T-helper 1 cell (primary cell): ENCODE measurements around the gene SDF4.

ENCODE experiments used
- DNase-seq, 5 donors: peaks; one replicate each; pipeline ENCODE4 v3.0.0-alpha.2; 2012 to 2020

Gene SDF4

DNA sequence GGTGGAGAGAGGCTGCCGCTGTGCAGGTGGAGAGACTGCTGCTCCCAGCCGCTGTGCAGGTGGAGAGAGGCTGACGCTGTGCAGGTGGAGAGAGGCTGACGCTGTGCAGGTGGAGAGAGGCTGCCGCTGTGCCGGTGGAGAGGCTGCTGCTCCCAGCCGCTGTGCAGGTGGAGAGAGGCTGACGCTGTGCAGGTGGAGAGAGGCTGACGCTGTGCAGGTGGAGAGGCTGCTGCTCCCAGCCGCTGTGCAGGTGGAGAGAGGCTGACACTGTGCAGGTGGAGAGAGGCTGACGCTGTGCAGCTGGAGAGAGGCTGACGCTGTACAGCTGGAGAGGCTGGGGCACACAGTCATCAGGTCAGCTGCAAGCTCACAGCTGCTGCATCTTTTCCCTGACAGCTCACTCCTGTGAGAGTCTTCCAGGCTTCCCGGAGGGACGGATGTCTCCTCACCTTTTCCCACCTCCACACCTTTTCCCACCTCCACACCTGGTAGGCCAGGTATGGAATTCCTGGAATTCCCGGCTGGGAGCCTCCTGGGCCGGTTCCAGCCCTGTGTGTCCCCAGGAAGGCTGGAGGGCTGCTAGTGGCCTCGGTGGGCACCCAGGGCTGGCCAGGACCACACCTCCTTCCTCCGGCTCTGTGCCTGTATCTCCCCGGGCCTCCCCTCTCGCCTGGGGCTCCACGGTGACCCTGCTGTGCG is 55.6 kb downstream of the SDF4 start:
- peak in 1 of 5 donors; percentile 3 for DNase-seq

DNA sequence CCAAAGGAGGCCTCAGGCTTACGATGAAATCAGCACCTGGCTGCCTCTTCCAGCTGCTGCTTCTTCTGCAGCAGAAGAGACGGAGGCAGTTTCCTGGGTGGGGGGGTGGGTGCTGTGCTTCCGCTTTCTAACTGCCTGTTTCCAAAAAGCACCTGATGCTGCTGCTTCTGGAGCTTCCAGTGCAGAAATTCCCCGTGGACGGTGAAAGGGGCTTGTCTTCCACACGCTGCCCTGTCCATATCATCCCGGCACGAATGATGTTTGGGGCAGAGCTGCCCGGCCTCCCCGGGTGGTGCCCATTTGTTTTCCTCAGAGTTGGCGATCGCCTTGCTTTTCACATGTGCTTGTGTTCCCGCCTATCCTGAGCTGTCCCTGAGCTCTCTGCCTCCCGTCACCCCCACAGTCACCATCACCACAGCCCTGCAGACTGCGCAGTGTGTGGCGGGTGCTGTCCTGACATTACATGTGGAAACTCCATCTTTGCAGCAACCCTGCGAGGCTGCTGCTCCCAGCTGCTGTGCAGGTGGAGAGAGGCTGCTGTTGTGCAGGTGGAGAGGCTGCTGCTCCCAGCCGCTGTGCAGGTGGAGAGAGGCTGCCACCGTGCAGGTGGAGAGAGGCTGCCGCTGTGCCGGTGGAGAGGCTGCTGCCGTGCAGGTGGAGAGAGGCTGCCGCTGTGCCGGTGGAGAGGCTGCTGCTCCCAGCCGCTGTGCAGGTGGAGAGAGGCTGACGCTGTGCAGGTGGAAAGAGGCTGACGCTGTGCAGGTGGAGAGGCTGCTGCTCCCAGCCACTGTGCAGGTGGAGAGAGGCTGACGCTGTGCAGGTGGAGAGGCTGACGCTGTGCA is 56.4 kb downstream of the SDF4 start:
- DNase-seq, result peak in 1 of 5 donors; percentile 1

DNA sequence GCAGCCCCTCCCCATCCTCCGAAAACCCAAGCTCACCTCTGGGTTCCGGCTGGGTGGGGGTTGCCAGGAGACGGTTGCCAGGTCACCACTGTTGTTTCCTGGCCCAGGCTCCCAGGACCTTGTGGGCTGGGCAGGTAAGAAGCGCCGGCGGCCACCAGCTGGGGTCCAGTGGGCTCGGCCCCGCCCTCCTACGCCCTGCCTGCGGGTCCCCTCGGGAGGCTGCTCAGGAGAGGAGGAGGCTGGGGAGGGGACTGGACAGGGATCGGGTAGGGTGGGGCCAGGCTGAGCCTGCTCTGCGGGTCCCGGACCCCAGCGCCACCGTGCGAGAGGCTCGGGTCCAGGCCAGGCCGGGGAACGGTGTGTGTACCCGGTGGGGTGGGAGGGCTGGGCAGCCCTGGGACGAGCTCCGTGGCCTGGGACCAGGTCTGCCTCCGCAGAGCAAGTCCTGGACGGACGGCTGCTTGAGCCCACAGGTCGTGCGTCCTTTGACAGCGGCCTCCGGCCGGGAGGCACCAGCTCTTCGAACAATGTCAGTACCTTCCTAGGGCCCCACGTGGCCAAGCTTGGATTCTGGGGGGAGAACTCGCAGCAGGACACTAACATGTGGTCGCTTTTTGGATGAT is 57.9 kb downstream of the SDF4 start, which contains the start of gene TTLL10:
TTLL10 (plus strand) TSS at position 88 of the 623 bp plus-strand sequence. CDS start 5,336 bp downstream, outside the sequence.
- peak; percentile 3 to 61 (median 49) for DNase-seq

DNA sequence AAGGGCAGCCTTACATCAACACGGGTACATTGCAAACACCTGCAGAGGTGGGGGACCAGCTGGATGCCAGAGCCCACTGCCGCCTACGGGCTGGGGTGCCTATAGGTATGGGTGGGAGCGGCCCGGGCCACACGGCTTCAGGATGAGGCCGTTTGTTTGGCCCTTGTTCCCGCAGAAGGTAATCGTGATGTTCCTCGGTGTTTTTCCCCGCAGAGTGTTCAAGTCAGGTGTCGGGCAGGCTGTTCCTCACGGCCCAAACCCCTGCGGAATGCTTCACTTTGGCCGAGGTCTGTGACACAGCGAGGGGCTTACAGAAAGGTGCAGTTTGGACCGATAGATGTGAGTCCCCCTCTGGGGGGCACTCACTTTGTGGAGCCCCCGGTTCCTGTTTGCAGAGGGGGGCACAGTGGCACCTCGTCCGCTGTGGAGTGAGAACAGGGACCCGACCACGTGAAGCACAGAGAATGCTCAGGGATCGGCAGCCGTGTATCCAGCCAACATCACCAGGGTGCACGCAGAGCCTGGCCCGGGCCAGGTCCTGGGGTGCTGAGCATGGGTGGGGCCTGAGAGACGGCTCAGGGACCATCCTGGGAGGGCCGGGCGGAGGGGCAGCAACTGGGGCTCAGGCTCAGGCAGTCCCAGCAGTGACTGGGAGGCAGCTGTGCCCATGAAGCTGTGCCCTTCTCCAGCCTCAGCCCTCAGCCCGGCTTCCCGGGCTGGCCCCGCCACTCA is 58.6 kb downstream of the SDF4 start:
- no peak for DNase-seq

DNA sequence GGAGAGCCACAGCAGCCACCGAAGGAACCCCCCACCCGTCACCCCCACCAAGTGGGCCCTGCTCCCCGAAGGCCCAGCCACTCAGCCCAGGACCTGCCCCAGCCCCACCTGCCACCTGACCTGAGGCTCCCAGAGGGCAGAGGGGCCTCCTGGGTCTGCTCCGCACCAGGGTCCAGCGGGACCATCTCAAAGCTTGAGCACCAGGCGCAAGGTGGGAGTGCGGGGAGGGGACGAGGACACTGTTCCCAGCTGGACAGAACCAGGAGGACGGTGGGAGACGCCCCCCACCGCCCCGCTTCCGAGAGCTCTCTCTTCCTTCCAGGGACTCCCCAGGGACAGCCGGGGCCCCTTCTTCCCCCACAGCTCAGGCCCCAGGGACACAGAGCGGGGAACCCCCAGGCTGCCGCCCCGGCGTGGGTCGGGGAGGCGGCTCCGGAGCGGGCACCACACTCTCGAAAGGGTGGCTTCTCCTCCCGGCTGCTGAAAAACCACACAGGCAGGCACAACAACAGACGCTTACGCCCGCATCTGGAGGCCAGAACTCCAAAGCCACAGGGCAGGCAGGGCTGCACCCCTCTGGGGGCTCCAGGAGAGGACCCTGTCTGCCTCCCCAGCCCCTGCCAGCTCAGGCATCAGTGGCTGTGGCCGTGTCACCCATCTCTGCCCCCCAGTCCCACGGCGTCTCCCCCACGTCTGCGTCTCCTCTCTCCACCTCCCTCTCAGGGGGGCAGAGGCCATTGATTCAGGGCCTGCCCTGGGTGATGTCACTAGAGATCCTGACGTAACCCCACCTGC is 60.1 kb downstream of the SDF4 start:
- peak in 1 of 5 donors; percentile 14 for DNase-seq

DNA sequence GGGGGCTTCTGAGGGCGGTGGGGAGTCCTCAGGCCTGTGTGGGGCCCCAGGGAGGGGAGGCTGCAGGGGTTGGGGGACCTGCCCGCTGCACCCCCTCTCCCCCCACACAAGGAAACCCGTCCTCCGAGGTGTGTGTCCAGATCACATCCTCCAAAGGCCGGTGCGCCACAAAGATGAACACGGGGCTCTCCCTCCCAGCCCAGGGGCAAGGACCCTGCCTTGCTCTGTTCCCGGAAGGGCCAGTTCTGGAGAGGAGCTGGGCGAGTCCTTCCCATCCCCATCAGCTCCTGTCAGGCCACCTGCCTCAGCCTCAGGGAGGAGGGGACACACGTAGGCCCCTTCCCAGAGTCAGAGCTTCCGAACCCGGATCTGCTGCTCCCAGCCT is 60.6 kb downstream of the SDF4 start:
- no peak for DNase-seq

DNA sequence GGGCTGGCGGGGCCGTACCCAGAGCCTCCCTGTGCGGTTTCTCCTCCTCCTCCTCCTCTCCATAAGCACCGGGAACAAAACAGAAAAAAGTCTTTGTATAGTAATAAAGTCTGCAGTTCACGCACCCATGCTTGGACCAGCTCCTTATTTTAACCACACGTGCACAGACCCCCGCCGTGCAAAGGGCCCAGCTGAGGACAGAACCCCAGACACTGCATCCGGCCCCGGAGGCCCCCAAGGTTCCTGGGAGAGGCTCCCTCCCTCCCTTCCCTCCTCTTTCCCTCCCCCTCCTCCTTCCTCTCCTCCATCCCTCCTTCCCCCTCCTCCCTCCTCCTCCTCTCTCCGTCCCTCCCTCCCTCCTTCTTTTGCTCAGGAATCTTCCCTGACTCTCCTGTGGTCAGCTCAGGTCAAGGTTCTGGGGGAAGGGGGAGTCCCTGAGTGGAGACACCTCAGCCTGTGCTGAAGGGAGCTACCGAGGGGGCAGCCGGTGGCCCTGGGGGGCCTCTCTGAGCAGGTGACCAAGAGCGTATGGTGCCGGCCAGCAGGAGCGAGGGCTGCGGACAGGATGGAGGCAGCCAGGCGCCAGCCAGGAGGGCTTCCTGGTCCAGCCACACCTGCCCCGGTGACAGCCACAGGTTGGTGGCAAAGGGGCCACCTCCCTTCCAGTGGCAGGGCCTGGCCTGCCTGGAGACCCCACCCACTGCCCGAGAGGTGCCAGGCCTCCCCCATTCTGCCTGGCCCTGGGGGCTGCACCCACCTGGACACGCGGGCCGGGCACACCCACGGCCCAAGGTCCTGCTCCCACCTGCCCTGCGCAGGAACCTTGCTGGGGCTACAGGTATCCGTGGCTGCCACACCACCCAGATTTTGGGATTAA is 61.3 kb downstream of the SDF4 start:
- DNase-seq, result no peak

DNA sequence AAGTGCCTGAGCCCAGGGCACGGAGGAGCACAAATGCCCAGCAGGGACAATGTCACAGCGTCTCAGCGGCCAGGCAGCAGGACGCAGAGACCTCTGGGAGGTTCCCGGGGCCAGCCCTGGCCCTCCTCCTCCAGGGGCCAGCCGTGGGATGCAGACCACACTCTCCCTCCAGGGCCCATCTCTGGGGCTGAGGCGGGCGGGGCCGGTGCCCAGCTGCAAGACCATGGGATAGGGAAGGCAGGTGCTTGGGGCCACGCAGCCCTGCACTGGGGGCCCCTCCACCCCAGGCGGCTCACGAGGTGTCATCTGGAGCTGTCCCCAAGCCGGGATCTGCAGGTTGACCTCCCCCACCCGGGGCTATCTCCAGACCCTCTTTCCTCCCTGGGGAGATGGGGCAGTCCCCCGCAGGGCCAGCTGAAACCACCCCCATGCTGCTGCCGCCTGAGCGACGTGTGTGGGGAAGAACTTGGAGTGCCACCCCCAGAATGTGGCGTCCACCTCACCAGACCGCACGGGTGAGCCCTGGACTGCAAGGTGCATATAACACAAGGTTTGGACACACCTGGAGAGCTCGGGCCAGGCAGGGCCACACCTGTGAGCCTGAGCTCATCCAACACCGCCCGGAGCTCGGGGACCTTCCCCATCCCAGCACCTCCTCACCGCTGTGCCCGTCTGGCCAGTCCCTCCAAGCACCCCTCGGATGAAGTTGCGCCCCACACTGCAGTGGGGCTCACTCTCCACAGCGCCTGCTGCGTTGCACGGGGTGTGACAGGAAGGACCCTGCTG is 62.2 kb downstream of the SDF4 start:
- peak in 1 of 5 donors; percentile 5 for DNase-seq

DNA sequence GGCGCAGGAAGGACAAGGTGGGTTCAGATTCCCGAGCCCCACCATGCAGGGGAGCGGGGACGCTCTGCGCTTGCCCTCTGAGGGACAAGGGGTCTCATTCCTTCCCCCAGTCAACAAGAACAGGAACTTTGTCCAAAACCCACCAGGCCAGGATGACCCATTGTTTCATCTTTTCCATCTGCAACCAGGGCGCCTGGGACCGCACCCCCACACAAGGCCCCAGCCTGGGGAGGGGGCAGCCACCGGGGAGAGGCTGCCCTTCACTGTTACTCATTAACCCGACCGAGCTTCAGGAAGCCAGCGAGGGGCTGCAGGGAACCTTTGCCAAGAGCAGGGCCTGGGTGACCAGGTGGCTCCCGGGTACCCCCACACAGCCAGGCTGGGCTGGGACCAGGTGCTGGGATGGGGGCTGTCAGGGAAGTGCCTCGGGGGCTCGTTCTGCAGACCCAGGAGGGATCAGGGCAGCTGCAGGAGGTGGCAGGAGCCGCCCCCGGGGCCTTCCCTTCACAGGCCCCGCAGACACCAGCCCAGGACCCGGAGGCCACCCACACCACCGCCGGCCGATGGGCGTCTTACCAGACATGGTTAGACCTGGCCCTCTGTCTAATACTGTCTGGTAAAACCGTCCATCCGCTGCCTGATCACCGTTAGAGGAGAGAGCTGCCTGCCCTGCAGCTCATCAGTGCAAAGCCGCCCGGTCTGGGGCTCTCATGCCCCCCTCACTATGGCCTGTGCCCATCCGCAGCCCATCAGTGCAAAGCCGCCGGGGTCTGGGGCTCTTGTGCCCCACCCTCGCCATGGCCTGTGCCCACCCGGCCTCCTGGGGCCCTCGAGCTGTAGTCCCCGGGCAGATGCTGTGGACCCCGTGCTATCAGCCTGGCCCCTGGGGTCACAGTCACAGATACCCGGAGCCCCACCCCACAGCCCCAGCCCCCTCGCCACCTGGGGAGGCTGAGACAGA is 63.1 kb downstream of the SDF4 start:
- DNase-seq, result peak in 1 of 5 donors; percentile 4

DNA sequence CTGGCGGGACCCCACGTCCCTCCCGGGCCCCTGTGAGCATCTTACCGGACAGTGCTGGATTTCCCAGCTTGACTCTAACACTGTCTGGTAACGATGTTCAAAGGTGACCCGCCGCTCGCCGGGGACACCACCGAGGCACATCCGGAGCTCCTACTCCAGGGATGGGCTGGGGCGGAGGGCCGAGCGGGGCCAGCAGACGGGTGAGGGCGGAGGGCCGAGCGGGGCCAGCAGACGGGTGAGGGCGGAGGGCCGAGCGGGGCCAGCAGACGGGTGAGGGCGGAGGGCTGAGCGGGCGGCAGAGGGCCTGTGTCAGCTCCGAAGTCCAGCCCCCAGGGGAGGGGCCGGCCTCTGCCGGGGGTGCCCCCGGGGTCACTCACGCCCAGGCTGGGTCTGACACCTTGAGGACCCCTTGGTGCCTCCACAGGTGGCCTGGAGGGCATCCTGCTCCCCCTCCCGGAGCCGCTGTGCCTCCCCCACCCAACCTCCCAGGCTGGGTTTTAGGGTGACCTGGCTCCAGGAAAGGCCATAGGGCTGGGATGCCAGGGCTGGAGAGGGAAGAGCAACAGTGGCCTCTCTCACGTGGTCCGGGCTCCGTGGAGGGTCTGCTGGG is 63.9 kb downstream of the SDF4 start:
- DNase-seq, result peak in 1 of 5 donors; percentile 4

DNA sequence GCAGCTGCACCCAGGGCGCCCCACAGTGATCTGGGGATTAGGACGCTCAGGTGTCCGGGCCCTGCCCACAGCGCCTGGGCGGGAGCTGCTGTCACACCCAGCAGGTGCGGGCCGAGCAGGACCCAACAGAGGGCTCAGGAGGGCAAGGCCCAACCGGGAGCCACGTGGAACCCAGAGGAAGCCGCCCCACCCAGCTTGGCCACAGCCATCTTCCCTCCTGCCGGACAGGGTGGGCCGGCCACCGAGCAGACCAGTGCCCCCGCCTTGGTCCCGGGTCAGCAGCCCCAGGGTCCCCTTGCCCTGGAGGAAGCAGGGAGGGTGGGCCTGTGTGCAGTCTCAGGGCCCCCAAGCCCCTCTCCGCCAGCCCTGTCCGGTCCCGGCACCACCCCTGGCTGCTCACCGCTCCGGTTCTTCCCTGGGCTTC is 64.4 kb downstream of the SDF4 start:
- no peak for DNase-seq
